Cortex of kidney (tissue), 1 donor: ENCODE data around the gene C1orf105.

Experiments used
- DNase-seq: peaks from one replicate; lab custom pipeline; 2025; lab: John Stamatoyannopoulos, UW

The C1orf105 gene

GRCh38 chr1:172457479-172458130 is 37.1 kb downstream of the C1orf105 start:
- DNase-seq = no peak

GRCh38 chr1:172460177-172460576 is 39.7 kb downstream of the C1orf105 start:
- no peak for DNase-seq

- DNase-seq = no peak
Measured at GRCh38 chr1:172460887-172461315, 40.4 kb downstream of the C1orf105 start.

GRCh38 chr1:172465617-172466016 is 45.1 kb downstream of the C1orf105 start:
- DNase-seq = no peak

GRCh38 chr1:172466795-172467407 is 46.4 kb downstream of the C1orf105 start:
- DNase-seq = no peak

GRCh38 chr1:172467446-172467845 is 47.0 kb downstream of the C1orf105 start:
- no peak for DNase-seq

- no peak for DNase-seq
Measured at GRCh38 chr1:172468296-172468695, 47.8 kb downstream of the C1orf105 start.

GRCh38 chr1:172469717-172470116 is 49.2 kb downstream of the C1orf105 start:
- no peak for DNase-seq

- no peak for DNase-seq
Measured at GRCh38 chr1:172470149-172470548, 49.7 kb downstream of the C1orf105 start.

GRCh38 chr1:172471666-172472065 is 51.2 kb downstream of the C1orf105 start:
- no peak for DNase-seq

GRCh38 chr1:172472495-172472894 is 52.0 kb downstream of the C1orf105 start:
- no peak for DNase-seq

GRCh38 chr1:172473302-172473701 is 52.8 kb downstream of the C1orf105 start:
- no peak for DNase-seq

GRCh38 chr1:172473842-172474241 is 53.4 kb downstream of the C1orf105 start:
- DNase-seq = no peak

GRCh38 chr1:172476218-172476811 is 55.8 kb downstream of the C1orf105 start:
- no peak for DNase-seq

GRCh38 chr1:172477216-172477615 is 56.7 kb downstream of the C1orf105 start:
- no peak for DNase-seq

- DNase-seq = no peak
Measured at GRCh38 chr1:172477741-172478140, 57.3 kb downstream of the C1orf105 start.

GRCh38 chr1:172478485-172478884 is 58.0 kb downstream of the C1orf105 start:
- DNase-seq = no peak

- DNase-seq = no peak
Measured at GRCh38 chr1:172480431-172480830, 59.9 kb downstream of the C1orf105 start.

- no peak for DNase-seq
Measured at GRCh38 chr1:172482044-172482443, 61.6 kb downstream of the C1orf105 start.

GRCh38 chr1:172483448-172483847 is 63.0 kb downstream of the C1orf105 start:
- no peak for DNase-seq

GRCh38 chr1:172484252-172484651 is 63.8 kb downstream of the C1orf105 start:
- DNase-seq = no peak

- DNase-seq = no peak
Measured at GRCh38 chr1:172485626-172486025, 65.1 kb downstream of the C1orf105 start.

GRCh38 chr1:172486805-172487454 is 66.4 kb downstream of the C1orf105 start:
- no peak for DNase-seq
